ENCODE data around the gene CYB5A.

Gene CYB5A

GRCh38 chr18:74241970-74242369, 49.8 kb downstream of the CYB5A start:
- Histone ChIP-seq H3K9ac (ENCODE audit: low read length) (no peak overlapping the region), H3K9me3 (ENCODE audit: control insufficient read depth, low read depth, low read length) (no peaks in the 10 kb centered on the region), H3K4me1 (ENCODE audit: control insufficient read depth, low read depth, low read length) (peaks cover 12% of the 10 kb centered on the region), H3K27me3 (ENCODE audit: control insufficient read depth, insufficient read depth, low read length) (no peaks in the 10 kb centered on the region), H3K4me3 (ENCODE audit: low read length) (no peak overlapping the region), H3K27ac (ENCODE audit: low read length) (no peak overlapping the region), H3K36me3 (ENCODE audit: control insufficient read depth, low read depth, low read length) (no peaks in the 10 kb centered on the region)

- Histone ChIP-seq H3K27ac (ENCODE audit: low read length) (no peak overlapping the region), H3K4me1 (ENCODE audit: control insufficient read depth, low read depth, low read length) (peaks cover 15% of the 10 kb centered on the region), H3K27me3 (ENCODE audit: control insufficient read depth, insufficient read depth, low read length) (no peaks in the 10 kb centered on the region), H3K9ac (ENCODE audit: low read length) (no peak overlapping the region), H3K4me3 (ENCODE audit: low read length) (no peak overlapping the region), H3K36me3 (ENCODE audit: control insufficient read depth, low read depth, low read length) (no peaks in the 10 kb centered on the region), H3K9me3 (ENCODE audit: control insufficient read depth, low read depth, low read length) (no peaks in the 10 kb centered on the region)
Measured at GRCh38 chr18:74241426-74241825, 50.3 kb downstream of the CYB5A start.

- no peak overlapping the region for H3K4me3 ChIP-seq (ENCODE audit: low read length)
- no peak overlapping the region for H3K27ac ChIP-seq (ENCODE audit: low read length)
- H3K27me3 ChIP-seq (ENCODE audit: control insufficient read depth, insufficient read depth, low read length): no peaks in the 10 kb centered on the region
- H3K9me3 ChIP-seq (ENCODE audit: control insufficient read depth, low read depth, low read length): no peaks in the 10 kb centered on the region
- H3K36me3 ChIP-seq (ENCODE audit: control insufficient read depth, low read depth, low read length): no peaks in the 10 kb centered on the region
- H3K4me1 ChIP-seq (ENCODE audit: control insufficient read depth, low read depth, low read length): peaks cover 15% of the 10 kb centered on the region
- no peak overlapping the region for H3K9ac ChIP-seq (ENCODE audit: low read length)
Measured at GRCh38 chr18:74239567-74239966, 52.2 kb downstream of the CYB5A start.

GRCh38 chr18:74234326-74235171, 57.2 kb downstream of the CYB5A start:
- H3K36me3 ChIP-seq (ENCODE audit: control insufficient read depth, low read depth, low read length): no peaks in the 10 kb centered on the region
- no peaks in the 10 kb centered on the region for H3K9me3 ChIP-seq (ENCODE audit: control insufficient read depth, low read depth, low read length)
- peaks cover 5% of the 10 kb centered on the region for H3K4me1 ChIP-seq (ENCODE audit: control insufficient read depth, low read depth, low read length)
- H3K4me3 ChIP-seq (ENCODE audit: low read length): no peak overlapping the region
- H3K27ac ChIP-seq (ENCODE audit: low read length): no peak overlapping the region
- no peak overlapping the region for H3K9ac ChIP-seq (ENCODE audit: low read length)
- H3K27me3 ChIP-seq (ENCODE audit: control insufficient read depth, insufficient read depth, low read length): no peaks in the 10 kb centered on the region

GRCh38 chr18:74233933-74234325, 57.8 kb downstream of the CYB5A start:
- Histone ChIP-seq H3K36me3 (ENCODE audit: control insufficient read depth, low read depth, low read length) (no peaks in the 10 kb centered on the region), H3K9ac (ENCODE audit: low read length) (no peak overlapping the region), H3K27me3 (ENCODE audit: control insufficient read depth, insufficient read depth, low read length) (no peaks in the 10 kb centered on the region), H3K9me3 (ENCODE audit: control insufficient read depth, low read depth, low read length) (no peaks in the 10 kb centered on the region), H3K4me3 (ENCODE audit: low read length) (no peak overlapping the region), H3K4me1 (ENCODE audit: control insufficient read depth, low read depth, low read length) (peaks cover 5% of the 10 kb centered on the region), H3K27ac (ENCODE audit: low read length) (no peak overlapping the region)

- no peaks in the 10 kb centered on the region for H3K4me1 ChIP-seq (ENCODE audit: control insufficient read depth, low read depth, low read length)
- no peak overlapping the region for H3K27ac ChIP-seq (ENCODE audit: low read length)
- H3K9me3 ChIP-seq (ENCODE audit: control insufficient read depth, low read depth, low read length): no peaks in the 10 kb centered on the region
- H3K36me3 ChIP-seq (ENCODE audit: control insufficient read depth, low read depth, low read length): no peaks in the 10 kb centered on the region
- H3K9ac ChIP-seq (ENCODE audit: low read length): no peak overlapping the region
- H3K4me3 ChIP-seq (ENCODE audit: low read length): no peak overlapping the region
- no peaks in the 10 kb centered on the region for H3K27me3 ChIP-seq (ENCODE audit: control insufficient read depth, insufficient read depth, low read length)
Measured at GRCh38 chr18:74230922-74231714, 60.6 kb downstream of the CYB5A start.

- Histone ChIP-seq H3K36me3 (ENCODE audit: control insufficient read depth, low read depth, low read length) (no peaks in the 10 kb centered on the region), H3K4me1 (ENCODE audit: control insufficient read depth, low read depth, low read length) (no peaks in the 10 kb centered on the region), H3K4me3 (ENCODE audit: low read length) (no peak overlapping the region), H3K27me3 (ENCODE audit: control insufficient read depth, insufficient read depth, low read length) (no peaks in the 10 kb centered on the region), H3K9ac (ENCODE audit: low read length) (no peak overlapping the region), H3K27ac (ENCODE audit: low read length) (no peak overlapping the region), H3K9me3 (ENCODE audit: control insufficient read depth, low read depth, low read length) (no peaks in the 10 kb centered on the region)
Measured at GRCh38 chr18:74229891-74230290, 61.9 kb downstream of the CYB5A start.

- H3K9ac ChIP-seq (ENCODE audit: low read length): no peak overlapping the region
- no peaks in the 10 kb centered on the region for H3K4me1 ChIP-seq (ENCODE audit: control insufficient read depth, low read depth, low read length)
- H3K9me3 ChIP-seq (ENCODE audit: control insufficient read depth, low read depth, low read length): no peaks in the 10 kb centered on the region
- no peaks in the 10 kb centered on the region for H3K27me3 ChIP-seq (ENCODE audit: control insufficient read depth, insufficient read depth, low read length)
- H3K4me3 ChIP-seq (ENCODE audit: low read length): no peak overlapping the region
- no peak overlapping the region for H3K27ac ChIP-seq (ENCODE audit: low read length)
- no peaks in the 10 kb centered on the region for H3K36me3 ChIP-seq (ENCODE audit: control insufficient read depth, low read depth, low read length)
Measured at GRCh38 chr18:74229005-74229404, 62.8 kb downstream of the CYB5A start.

GRCh38 chr18:74228312-74228711, 63.5 kb downstream of the CYB5A start:
- Histone ChIP-seq H3K27me3 (ENCODE audit: control insufficient read depth, insufficient read depth, low read length) (no peaks in the 10 kb centered on the region), H3K27ac (ENCODE audit: low read length) (no peak overlapping the region), H3K36me3 (ENCODE audit: control insufficient read depth, low read depth, low read length) (no peaks in the 10 kb centered on the region), H3K9ac (ENCODE audit: low read length) (no peak overlapping the region), H3K4me1 (ENCODE audit: control insufficient read depth, low read depth, low read length) (no peaks in the 10 kb centered on the region), H3K4me3 (ENCODE audit: low read length) (no peak overlapping the region), H3K9me3 (ENCODE audit: control insufficient read depth, low read depth, low read length) (no peaks in the 10 kb centered on the region)

GRCh38 chr18:74226666-74227065, 65.1 kb downstream of the CYB5A start:
- H3K9me3 ChIP-seq (ENCODE audit: control insufficient read depth, low read depth, low read length): no peaks in the 10 kb centered on the region
- no peaks in the 10 kb centered on the region for H3K36me3 ChIP-seq (ENCODE audit: control insufficient read depth, low read depth, low read length)
- no peaks in the 10 kb centered on the region for H3K27me3 ChIP-seq (ENCODE audit: control insufficient read depth, insufficient read depth, low read length)
- no peak overlapping the region for H3K9ac ChIP-seq (ENCODE audit: low read length)
- H3K27ac ChIP-seq (ENCODE audit: low read length): no peak overlapping the region
- no peak overlapping the region for H3K4me3 ChIP-seq (ENCODE audit: low read length)
- no peaks in the 10 kb centered on the region for H3K4me1 ChIP-seq (ENCODE audit: control insufficient read depth, low read depth, low read length)

- no peak overlapping the region for H3K27ac ChIP-seq (ENCODE audit: low read length)
Measured at GRCh38 chr18:74226156-74226555, 65.6 kb downstream of the CYB5A start.

More at GRCh38 chr18:74226156-74226555, 65.6 kb downstream of the CYB5A start:
- no peak overlapping the region for H3K9ac ChIP-seq (ENCODE audit: low read length)
- H3K27me3 ChIP-seq (ENCODE audit: control insufficient read depth, insufficient read depth, low read length): no peaks in the 10 kb centered on the region
- no peaks in the 10 kb centered on the region for H3K36me3 ChIP-seq (ENCODE audit: control insufficient read depth, low read depth, low read length)
- no peaks in the 10 kb centered on the region for H3K4me1 ChIP-seq (ENCODE audit: control insufficient read depth, low read depth, low read length)
- no peak overlapping the region for H3K4me3 ChIP-seq (ENCODE audit: low read length)
- H3K9me3 ChIP-seq (ENCODE audit: control insufficient read depth, low read depth, low read length): no peaks in the 10 kb centered on the region

All from iPS-18a (cell line).